Prostate gland (tissue), 2 donors: Measurements from ENCODE around the gene MAP4.

Experiments used
- CTCF ChIP-seq, 4 experiments: fragments of 200-600 bp in 2 of 4; fragments of 450-650 bp in 2 of 4; sonication (generic) in 2 of 4; IDR thresholded peaks; 1 replicate in 3 of 4; 2 replicates in 1 of 4; pipeline ENCODE4 v1.5.1; 2016 to 2019; ENCODE audit warnings: antibody characterized with exemption in 4 of 4, mild to moderate bottlenecking in 2 of 4, moderate library complexity in 2 of 4
- POLR2A ChIP-seq: fragments of 450-650 bp; IDR thresholded peaks from one replicate; pipeline ENCODE4 v1.6.1; 2016; ENCODE audit warnings: antibody characterized with exemption, mild to moderate bottlenecking
- POLR2AphosphoS5 ChIP-seq: sonication (generic); formaldehyde crosslinking; IDR thresholded peaks from one replicate; pipeline ENCODE4 v1.6.1; 2017; ENCODE audit warnings: antibody characterized with exemption

GRCh38 chr3:47888986-47889757 is 127.0 kb downstream of the MAP4 start:
- TF ChIP-seq CTCF (IDR thresholded peaks at IDR 0.05) = no peak
- TF ChIP-seq POLR2AphosphoS5 = no peak
- no peak for TF ChIP-seq POLR2A
